Adipocyte (in vitro differentiated cells): ENCODE measurements around the gene ATG5.
"Not testable (repeated sequence)": the region's sequence is repeated elsewhere in the genome, so short reads cannot be mapped to it uniquely, and the experiment has no call there.

Experiments
- DNase-seq: peaks from one replicate; pipeline ENCODE4 v3.0.0-alpha.2; 2015; ENCODE audit warnings: low read depth
- H3K27me3 ChIP-seq: replicated peaks from 2 replicates; pipeline ENCODE4 v1.7.0; 2013; ENCODE audit warnings: mild to moderate bottlenecking, low read length, moderate library complexity; ENCODE audit not compliant: control insufficient read depth, insufficient read depth
- H3K36me3 ChIP-seq: 2 replicates; pipeline ENCODE4 v1.7.0; 2013; ENCODE audit warnings: low read length, mild to moderate bottlenecking, moderate library complexity; ENCODE audit not compliant: control insufficient read depth, insufficient read depth, severe bottlenecking
- H3K4me1 ChIP-seq: 2 replicates; pipeline ENCODE4 v1.7.0; 2013; ENCODE audit warnings: mild to moderate bottlenecking, low read length, moderate library complexity; ENCODE audit not compliant: control insufficient read depth, insufficient read depth
- H3K4me3 ChIP-seq: 2 replicates; pipeline ENCODE4 v1.7.0; 2013; ENCODE audit warnings: mild to moderate bottlenecking, low read length, moderate library complexity
- H3K9ac ChIP-seq: 2 replicates; pipeline ENCODE4 v1.7.0; 2013; ENCODE audit warnings: mild to moderate bottlenecking, low read length, moderate library complexity
- H3K9me3 ChIP-seq: 2 replicates; pipeline ENCODE4 v1.7.0; 2013; ENCODE audit warnings: mild to moderate bottlenecking, low read length, moderate library complexity; ENCODE audit not compliant: control insufficient read depth

ATG5 gene

DNA sequence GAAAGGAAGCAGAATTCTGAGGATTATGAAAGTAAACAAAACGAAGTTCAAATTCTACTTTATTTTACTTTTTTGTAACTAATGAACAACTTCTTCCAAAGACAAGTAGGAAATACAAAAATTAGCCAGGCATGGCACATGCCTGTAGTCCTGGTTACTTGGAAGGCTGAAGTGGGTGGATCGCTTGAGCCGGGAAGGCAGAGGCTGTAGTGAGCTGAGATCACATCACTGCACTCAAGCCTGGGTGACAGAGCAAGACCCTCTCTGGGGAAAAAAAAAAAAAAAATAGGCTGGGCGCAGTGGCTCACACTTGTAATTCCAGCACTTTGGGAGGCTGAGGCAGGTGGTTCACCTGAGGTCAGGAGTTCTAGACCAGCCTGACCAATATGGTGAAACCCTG lies 82.3 kb downstream of the ATG5 start:
- Histone ChIP-seq H3K9me3 (no peaks in the 10 kb centered on the region), H3K36me3 (peaks cover 16% of the 10 kb centered on the region), H3K9ac (no peak overlapping the region), H3K4me1 (no peaks in the 10 kb centered on the region), H3K4me3 (no peak overlapping the region), H3K27me3 (no peaks in the 10 kb centered on the region)
- no peak for DNase-seq

- Histone ChIP-seq H3K4me1 (no peaks in the 10 kb centered on the region), H3K36me3 (peaks cover under 1% of the 10 kb centered on the region), H3K9ac (no peak overlapping the region), H3K4me3 (no peak overlapping the region), H3K27me3 (no peaks in the 10 kb centered on the region), H3K9me3 (no peaks in the 10 kb centered on the region)
- DNase-seq, result no peak
Observed at GRCh38 chr6:106241498-106241897, 84.1 kb downstream of the ATG5 start.

DNA sequence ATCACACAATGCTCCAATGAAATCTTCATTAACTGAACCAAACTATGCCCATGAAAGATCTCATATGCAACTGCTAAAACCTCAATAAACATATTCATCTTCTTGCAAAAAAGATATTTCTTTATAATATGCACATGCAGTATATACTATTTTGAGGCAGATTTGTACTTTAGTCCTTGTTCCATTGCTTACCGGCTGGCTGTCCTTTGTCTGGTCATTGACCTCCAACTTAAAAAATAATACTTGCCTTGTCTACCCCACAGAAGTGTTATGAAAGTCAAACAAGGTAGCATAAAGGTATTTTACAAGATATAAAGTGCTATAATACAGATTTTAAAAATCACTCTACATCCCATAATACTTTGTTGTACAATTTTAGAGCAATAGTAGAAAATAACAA lies 88.3 kb downstream of the ATG5 start:
- no peak for DNase-seq
- Histone ChIP-seq H3K36me3 (no peaks in the 10 kb centered on the region), H3K27me3 (no peaks in the 10 kb centered on the region), H3K9ac (no peak overlapping the region), H3K4me3 (no peak overlapping the region), H3K9me3 (no peaks in the 10 kb centered on the region), H3K4me1 (no peaks in the 10 kb centered on the region)

GRCh38 chr6:106229876-106230445 lies 95.6 kb downstream of the ATG5 start:
- H3K36me3 ChIP-seq, H3K4me3 ChIP-seq, DNase-seq, H3K9me3 ChIP-seq, H3K9ac ChIP-seq, H3K4me1 ChIP-seq, H3K27me3 ChIP-seq: not testable (repeated sequence)

GRCh38 chr6:106227612-106228507 lies 97.7 kb downstream of the ATG5 start:
- no peak for DNase-seq
- Histone ChIP-seq H3K4me3 (no peak overlapping the region), H3K27me3 (no peaks in the 10 kb centered on the region), H3K9me3 (no peaks in the 10 kb centered on the region), H3K36me3 (no peaks in the 10 kb centered on the region), H3K4me1 (no peaks in the 10 kb centered on the region), H3K9ac (no peak overlapping the region)

DNA sequence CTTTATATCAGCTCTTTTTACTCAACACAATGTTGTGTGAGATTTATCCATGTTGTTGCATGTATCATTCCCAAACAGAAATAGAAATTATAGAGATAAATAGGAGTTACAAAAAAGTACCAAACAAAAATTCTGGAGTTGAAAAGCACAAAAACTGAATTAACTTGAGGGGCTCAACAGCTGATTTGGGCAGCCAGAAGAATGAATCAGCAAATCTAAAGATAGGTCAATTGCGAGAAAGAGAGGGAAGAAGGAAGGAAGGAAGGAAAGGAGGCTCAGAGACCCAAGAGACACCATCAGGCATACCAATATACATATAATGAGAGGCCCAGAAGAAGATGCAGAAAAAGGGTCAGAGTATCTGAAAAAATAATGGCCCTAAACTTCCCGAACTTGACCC lies 98.9 kb downstream of the ATG5 start:
- H3K36me3 ChIP-seq, result no peaks in the 10 kb centered on the region
- H3K9ac ChIP-seq, result no peak overlapping the region
- no peak for DNase-seq
- no peak overlapping the region for H3K4me3 ChIP-seq
- no peaks in the 10 kb centered on the region for H3K27me3 ChIP-seq
- no peaks in the 10 kb centered on the region for H3K9me3 ChIP-seq
- H3K4me1 ChIP-seq, result no peaks in the 10 kb centered on the region

DNA sequence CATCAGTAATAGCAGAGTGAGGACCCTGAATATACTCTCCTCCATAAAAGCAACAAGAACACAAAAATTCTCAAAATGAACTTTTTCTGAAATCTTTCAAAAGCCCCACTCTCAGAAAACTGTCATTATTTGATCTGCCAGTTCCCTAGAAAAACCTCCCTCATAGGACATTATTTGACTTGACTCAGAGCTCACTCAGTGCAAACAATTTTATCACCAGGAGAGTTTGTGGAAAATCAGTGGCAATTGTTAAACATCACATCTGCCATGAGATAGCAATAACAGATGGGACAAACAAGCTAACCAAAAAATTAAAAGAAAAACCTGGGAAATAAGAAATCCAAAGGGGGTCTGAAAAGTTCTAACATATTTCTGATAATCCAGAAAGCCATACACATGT lies 100.0 kb downstream of the ATG5 start:
- H3K4me3 ChIP-seq, result no peak overlapping the region

DNA sequence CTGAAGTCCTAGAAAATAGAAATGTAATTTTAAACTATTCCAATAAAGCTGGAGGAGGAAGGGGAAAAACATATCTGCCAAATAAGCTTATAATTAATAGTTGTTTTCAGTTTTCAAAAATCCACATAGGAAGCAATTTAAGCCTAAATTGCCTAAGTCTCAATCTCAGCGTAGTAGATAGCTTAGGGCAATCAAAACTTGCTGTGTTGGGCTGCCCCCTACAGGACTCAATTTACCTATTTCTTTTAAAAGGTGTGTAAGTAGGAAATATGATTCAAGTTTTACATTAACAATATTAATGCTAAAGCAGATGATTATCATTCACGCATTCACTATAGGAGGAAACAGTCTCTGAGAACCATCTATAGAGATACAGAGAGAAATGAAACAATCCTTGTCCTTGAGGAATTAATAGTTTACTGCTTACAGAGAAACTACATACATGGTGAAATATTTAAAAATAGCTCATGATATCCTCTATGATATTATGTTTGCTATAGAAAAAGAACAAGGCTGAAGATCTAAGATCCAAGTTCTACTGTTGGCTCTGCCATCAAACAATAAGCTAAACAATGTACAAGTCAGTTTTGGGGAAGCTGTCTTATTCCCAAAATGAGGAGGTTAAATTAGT lies 102.1 kb downstream of the ATG5 start:
- Histone ChIP-seq H3K9ac (no peak overlapping the region), H3K4me3 (no peak overlapping the region), H3K9me3 (no peaks in the 10 kb centered on the region), H3K36me3 (no peaks in the 10 kb centered on the region), H3K4me1 (no peaks in the 10 kb centered on the region), H3K27me3 (no peaks in the 10 kb centered on the region)
- DNase-seq, result peak; percentile 92

More for the DNA sequence above, 100.0 kb downstream of the ATG5 start:
- no peak overlapping the region for H3K9ac ChIP-seq
- no peaks in the 10 kb centered on the region for H3K36me3 ChIP-seq
- H3K27me3 ChIP-seq, result no peaks in the 10 kb centered on the region
- H3K9me3 ChIP-seq, result no peaks in the 10 kb centered on the region
- DNase-seq, result no peak
- no peaks in the 10 kb centered on the region for H3K4me1 ChIP-seq

- DNase-seq, result no peak
- Histone ChIP-seq H3K36me3 (no peaks in the 10 kb centered on the region), H3K4me1 (peaks cover 9% of the 10 kb centered on the region), H3K4me3 (no peak overlapping the region), H3K9ac (no peak overlapping the region), H3K27me3 (no peaks in the 10 kb centered on the region), H3K9me3 (no peaks in the 10 kb centered on the region)
Observed at GRCh38 chr6:106220485-106220884, 105.1 kb downstream of the ATG5 start.

DNA sequence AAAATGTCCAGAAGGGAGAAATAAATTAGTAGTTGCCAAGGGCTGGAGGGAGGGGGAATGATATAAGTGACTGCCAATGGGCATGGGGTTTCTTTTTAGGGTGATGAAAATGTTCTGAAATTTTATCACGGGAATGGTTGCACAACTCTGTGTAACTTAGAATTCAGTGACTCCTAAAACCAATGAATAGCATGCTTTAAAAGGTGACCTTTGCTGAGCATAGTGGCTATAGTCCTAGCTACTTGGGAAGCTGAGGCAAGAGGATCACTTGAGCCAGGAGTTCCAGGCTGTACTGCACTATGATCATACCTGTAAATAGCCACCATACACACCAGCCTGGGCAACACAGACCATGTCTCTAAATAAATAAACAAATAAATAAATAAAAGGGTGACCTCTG lies 109.0 kb downstream of the ATG5 start:
- no peak overlapping the region for H3K4me3 ChIP-seq
- no peak overlapping the region for H3K9ac ChIP-seq
- peak; percentile 37 for DNase-seq
- H3K4me1 ChIP-seq, result peaks cover 9% of the 10 kb centered on the region
- no peaks in the 10 kb centered on the region for H3K36me3 ChIP-seq
- no peaks in the 10 kb centered on the region for H3K9me3 ChIP-seq
- H3K27me3 ChIP-seq, result no peaks in the 10 kb centered on the region

GRCh38 chr6:106215608-106216007 lies 110.0 kb downstream of the ATG5 start:
- DNase-seq, result no peak
- Histone ChIP-seq H3K9me3 (no peaks in the 10 kb centered on the region), H3K4me3 (no peak overlapping the region), H3K4me1 (peaks cover 9% of the 10 kb centered on the region), H3K9ac (no peak overlapping the region), H3K27me3 (no peaks in the 10 kb centered on the region), H3K36me3 (no peaks in the 10 kb centered on the region)
